Measurements from ENCODE around the gene GRID1.

DNA sequence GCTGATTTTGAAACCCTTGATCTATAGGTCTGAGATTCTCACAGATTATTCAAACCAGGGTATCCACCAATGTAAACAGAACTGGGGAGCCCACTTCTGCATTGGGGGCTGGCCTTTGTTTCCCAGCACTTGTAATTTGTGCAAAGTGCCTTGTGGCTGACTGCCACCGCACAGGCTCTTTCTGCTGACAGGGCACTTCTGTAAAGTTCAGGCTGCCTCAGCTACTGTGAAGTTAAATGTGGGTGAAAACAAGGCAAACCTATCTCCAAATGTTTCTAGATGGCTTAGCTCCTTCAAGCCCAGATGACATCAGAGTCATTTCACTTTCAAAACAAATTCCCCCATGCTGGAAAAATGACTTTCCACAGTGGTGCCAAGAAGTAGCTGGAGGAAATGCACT is 54.7 kb downstream of the GRID1 start:
- TF ChIP-seq, protein P1, sequence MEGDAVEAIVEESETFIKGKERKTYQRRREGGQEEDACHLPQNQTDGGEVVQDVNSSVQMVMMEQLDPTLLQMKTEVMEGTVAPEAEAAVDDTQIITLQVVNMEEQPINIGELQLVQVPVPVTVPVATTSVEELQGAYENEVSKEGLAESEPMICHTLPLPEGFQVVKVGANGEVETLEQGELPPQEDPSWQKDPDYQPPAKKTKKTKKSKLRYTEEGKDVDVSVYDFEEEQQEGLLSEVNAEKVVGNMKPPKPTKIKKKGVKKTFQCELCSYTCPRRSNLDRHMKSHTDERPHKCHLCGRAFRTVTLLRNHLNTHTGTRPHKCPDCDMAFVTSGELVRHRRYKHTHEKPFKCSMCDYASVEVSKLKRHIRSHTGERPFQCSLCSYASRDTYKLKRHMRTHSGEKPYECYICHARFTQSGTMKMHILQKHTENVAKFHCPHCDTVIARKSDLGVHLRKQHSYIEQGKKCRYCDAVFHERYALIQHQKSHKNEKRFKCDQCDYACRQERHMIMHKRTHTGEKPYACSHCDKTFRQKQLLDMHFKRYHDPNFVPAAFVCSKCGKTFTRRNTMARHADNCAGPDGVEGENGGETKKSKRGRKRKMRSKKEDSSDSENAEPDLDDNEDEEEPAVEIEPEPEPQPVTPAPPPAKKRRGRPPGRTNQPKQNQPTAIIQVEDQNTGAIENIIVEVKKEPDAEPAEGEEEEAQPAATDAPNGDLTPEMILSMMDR (IDR thresholded peaks at IDR 0.05 in 2 of 3, conservative IDR thresholded peaks at IDR 0.05 in 1 of 3; ENCODE audit: borderline replicate concordance in 1 of 3, insufficient read depth in 1 of 3, low read depth in 2 of 3, low read length in 2 of 3): no peak
- TF ChIP-seq JUND (IDR thresholded peaks at IDR 0.05) (no peak), YY1 (IDR thresholded peaks at IDR 0.05; ENCODE audit: extremely low read depth, insufficient replicate concordance, low read depth, low read length) (no peak)

Data from HCT116 (cell line).